Fibroblast of lung (primary cell): ENCODE measurements around the gene LDAH. TPM values are rescaled to one million over a fixed set of nuclear protein-coding genes. Genes with fewer than 3 reads are reported as not detected.
A peak's percentile ranks its signal among the peaks of the same experiment; 100 is the strongest.

Source experiments
- DNase-seq, 2 donors: peaks; one replicate each; pipeline versions ENCODE4 v3.0.0 to v3.0.0-alpha.2; 2010; ENCODE audit warnings: low read depth in 2 of 2
- H2AFZ ChIP-seq: 2 replicates; pipeline ENCODE4 v1.5.1; 2012; ENCODE audit warnings: low read length, control low read depth, inconsistent platforms
- H3K27ac ChIP-seq: 2 replicates; pipeline ENCODE4 v1.5.1; 2011; ENCODE audit warnings: low read length, control low read depth; ENCODE audit not compliant: insufficient read depth
- H3K27me3 ChIP-seq: 2 replicates; pipeline ENCODE4 v1.5.1; 2011; ENCODE audit warnings: mild to moderate bottlenecking, low read length; ENCODE audit not compliant: control insufficient read depth, insufficient read depth
- H3K36me3 ChIP-seq: 2 replicates; pipeline ENCODE4 v1.5.1; 2011; ENCODE audit warnings: low read length; ENCODE audit not compliant: control insufficient read depth, insufficient read depth
- H3K4me1 ChIP-seq: 2 replicates; pipeline ENCODE4 v1.5.1; 2011; ENCODE audit warnings: low read length; ENCODE audit not compliant: control insufficient read depth, insufficient read depth; ENCODE audit errors: extremely low read depth
- H3K4me2 ChIP-seq: 2 replicates; pipeline ENCODE4 v1.5.1; 2011; ENCODE audit warnings: low read length, control low read depth; ENCODE audit not compliant: insufficient read depth; ENCODE audit errors: extremely low read depth
- H3K4me3 ChIP-seq, 4 experiments: fragments of 200-600 bp in 1 of 4; sonication (generic) in 1 of 4; replicated peaks in 1 of 4; 2 replicates each; pipeline ENCODE4 v1.5.1; 2011 to 2016; ENCODE audit warnings: low read length in 4 of 4, low read depth in 3 of 4, mild to moderate bottlenecking in 3 of 4, control low read depth in 2 of 4, inconsistent platforms in 1 of 4, mixed read lengths in 1 of 4; ENCODE audit not compliant: insufficient read depth in 1 of 4; ENCODE audit errors: control extremely low read depth in 1 of 4
- H3K79me2 ChIP-seq: 2 replicates; pipeline ENCODE4 v1.5.1; 2012; ENCODE audit warnings: mild to moderate bottlenecking, low read length, inconsistent platforms; ENCODE audit not compliant: control insufficient read depth, insufficient read depth
- H3K9ac ChIP-seq: 2 replicates; pipeline ENCODE4 v1.5.1; 2011; ENCODE audit warnings: mild to moderate bottlenecking, low read length, control low read depth; ENCODE audit not compliant: insufficient read depth
- H3K9me3 ChIP-seq: 2 replicates; pipeline ENCODE4 v1.5.1; 2012; ENCODE audit warnings: low read depth, low read length; ENCODE audit not compliant: control insufficient read depth, insufficient read depth
- H4K20me1 ChIP-seq: 2 replicates; pipeline ENCODE4 v1.5.1; 2011; ENCODE audit warnings: low read length; ENCODE audit not compliant: control insufficient read depth, insufficient read depth; ENCODE audit errors: extremely low read depth
- EZH2 ChIP-seq: IDR thresholded peaks from 2 replicates; pipeline ENCODE4 v1.5.1; 2012; ENCODE audit warnings: low read length, control low read depth, mild to moderate bottlenecking; ENCODE audit errors: missing control alignments
- polyA plus RNA-seq, 2 donors: library from polyadenylated mRNA; depleted of rRNA in 1 of 2; stranded (reverse) in 1 of 2; unstranded in 1 of 2; fragments of >200 nt; gene quantifications; 2 replicates each; pipeline ENCODE4 v1.2.1, GENCODE V29; 2011 to 2012; ENCODE audit warnings: missing spikeins in 1 of 2
- total RNA-seq: library from RNA; depleted of rRNA; stranded (reverse); fragments of >200 nt; gene quantifications from 2 replicates; pipeline ENCODE4 v1.2.1, GENCODE V29; 2014
- TF ChIP-seq, protein P1 (sequence below), 2 donors: IDR thresholded peaks in 1 of 2; conservative IDR thresholded peaks in 1 of 2; 1 replicate in 1 of 2; 2 replicates in 1 of 2; pipeline ENCODE4 v1.5.1; 2011 to 2012; ENCODE audit warnings: low read length in 2 of 2, control low read depth in 1 of 2, inconsistent platforms in 1 of 2, low read depth in 1 of 2, mild to moderate bottlenecking in 1 of 2

Gene LDAH
- total and polyA plus RNA-seq, 2 donors (not counting 1 experiment from before 2014, with no cell fraction given): 20.5 to 22.8 TPM

DNA sequence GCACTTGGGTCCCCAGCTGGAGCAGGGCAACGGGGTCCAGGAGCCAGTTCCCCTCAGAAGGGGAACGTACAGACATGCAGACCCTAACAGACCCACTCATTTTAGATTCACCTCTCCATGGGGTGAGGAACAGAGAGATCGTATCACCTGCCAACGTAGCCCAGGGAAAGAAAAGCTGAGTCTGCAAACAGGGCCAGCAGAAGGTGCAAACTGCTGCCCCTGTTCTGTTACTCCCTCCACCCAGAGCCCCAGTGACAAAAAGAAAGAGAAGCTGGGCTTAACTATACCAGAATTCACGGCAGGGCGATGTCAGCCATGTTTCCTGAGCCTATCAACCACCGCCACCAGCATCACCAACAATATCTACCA is 171.2 kb downstream of the LDAH start:
- H3K4me2 ChIP-seq: peak overlapping the region; percentile 92
- peak overlapping the region; percentile 98 for H3K9ac ChIP-seq
- H3K4me1 ChIP-seq: peaks cover 9% of the 10 kb centered on the region

DNA sequence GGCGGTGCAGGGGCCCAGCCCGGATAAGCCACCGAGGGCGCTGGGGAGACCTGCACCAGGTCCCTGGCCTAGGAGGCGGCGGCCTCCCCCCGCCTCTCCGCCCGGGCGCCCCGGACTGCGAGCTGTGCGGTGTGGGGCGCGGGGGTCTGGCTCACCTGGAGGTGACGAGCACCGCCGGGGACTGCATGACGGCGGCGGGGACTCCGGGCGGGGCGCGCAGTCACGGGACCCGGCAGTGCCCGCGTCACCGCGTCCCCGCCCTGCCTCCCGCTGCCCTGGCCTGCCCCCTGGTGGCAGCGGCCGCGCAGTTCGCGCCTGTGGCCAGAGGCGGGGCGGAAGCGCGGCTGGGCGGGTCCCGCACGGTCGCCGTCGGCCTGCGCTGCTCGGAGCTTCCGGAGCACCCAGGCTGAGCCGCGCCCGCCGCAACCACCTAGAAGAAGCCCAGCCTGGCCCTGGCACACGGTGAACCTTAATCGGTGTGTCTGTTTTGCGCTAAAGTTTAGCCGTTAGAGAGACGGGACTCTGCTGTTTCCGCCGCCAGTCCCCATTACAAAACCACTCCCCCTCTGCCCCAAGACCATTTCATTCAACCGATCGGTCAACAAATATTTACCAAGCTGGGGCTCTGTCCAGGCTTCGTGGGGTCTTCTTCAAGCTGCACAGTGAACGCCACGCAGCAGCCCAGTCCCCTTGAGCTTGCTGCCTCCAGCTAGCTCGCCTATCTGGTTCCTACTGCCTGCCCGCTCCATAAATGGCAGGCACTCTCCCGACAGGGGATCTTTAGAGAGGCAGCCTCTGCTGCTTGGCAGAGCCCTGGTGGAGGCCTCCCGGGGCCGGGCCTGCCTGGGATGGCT is 171.8 kb downstream of the LDAH start, which contains the start of gene HS1BP3:
HS1BP3 (minus strand) TSS at position 222 of the 854 bp plus-strand sequence; CDS start at position 187, 35 bp downstream.
- TF ChIP-seq EZH2: no peak
- TF ChIP-seq, protein P1, sequence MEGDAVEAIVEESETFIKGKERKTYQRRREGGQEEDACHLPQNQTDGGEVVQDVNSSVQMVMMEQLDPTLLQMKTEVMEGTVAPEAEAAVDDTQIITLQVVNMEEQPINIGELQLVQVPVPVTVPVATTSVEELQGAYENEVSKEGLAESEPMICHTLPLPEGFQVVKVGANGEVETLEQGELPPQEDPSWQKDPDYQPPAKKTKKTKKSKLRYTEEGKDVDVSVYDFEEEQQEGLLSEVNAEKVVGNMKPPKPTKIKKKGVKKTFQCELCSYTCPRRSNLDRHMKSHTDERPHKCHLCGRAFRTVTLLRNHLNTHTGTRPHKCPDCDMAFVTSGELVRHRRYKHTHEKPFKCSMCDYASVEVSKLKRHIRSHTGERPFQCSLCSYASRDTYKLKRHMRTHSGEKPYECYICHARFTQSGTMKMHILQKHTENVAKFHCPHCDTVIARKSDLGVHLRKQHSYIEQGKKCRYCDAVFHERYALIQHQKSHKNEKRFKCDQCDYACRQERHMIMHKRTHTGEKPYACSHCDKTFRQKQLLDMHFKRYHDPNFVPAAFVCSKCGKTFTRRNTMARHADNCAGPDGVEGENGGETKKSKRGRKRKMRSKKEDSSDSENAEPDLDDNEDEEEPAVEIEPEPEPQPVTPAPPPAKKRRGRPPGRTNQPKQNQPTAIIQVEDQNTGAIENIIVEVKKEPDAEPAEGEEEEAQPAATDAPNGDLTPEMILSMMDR (conservative IDR thresholded peaks at IDR 0.05 in 1 of 2, IDR thresholded peaks at IDR 0.05 in 1 of 2; ENCODE audit: low read depth in 1 of 2, low read length in 2 of 2): peak; percentile 17 to 52
- Histone ChIP-seq H3K27ac (peak within 1 kb of the TSS; percentile 94), H3K79me2 (peaks cover 24% of the 10 kb centered on the region), H3K9me3 (no peaks in the 10 kb centered on the region), H2AFZ (peak within 1 kb of the TSS; percentile 99), H3K4me2 (peak within 1 kb of the TSS; percentile 92), H3K9ac (peak within 1 kb of the TSS; percentile 98), H3K4me1 (peaks cover 9% of the 10 kb centered on the region), H3K27me3 (peaks cover 8% of the 10 kb centered on the region), H3K4me3 (peak within 1 kb of the TSS; percentile 90 to 99 (median 98)), H4K20me1 (no peaks in the 10 kb centered on the region), H3K36me3 (peaks cover 3% of the 10 kb centered on the region)
- peak; percentile 63 to 73 for DNase-seq

More for the DNA sequence above, 171.2 kb downstream of the LDAH start:
- Histone ChIP-seq H3K36me3 (no peaks in the 10 kb centered on the region), H3K79me2 (peaks cover 24% of the 10 kb centered on the region), H3K9me3 (no peaks in the 10 kb centered on the region), H4K20me1 (no peaks in the 10 kb centered on the region), H3K27ac (peak overlapping the region; percentile 67), H3K4me3 (peak overlapping the region in 3 of 4 experiments; percentile 67 to 99 (median 97)), H2AFZ (peak overlapping the region; percentile 99), H3K27me3 (peaks cover 10% of the 10 kb centered on the region)
- DNase-seq: no peak
- no peak for TF ChIP-seq EZH2
- TF ChIP-seq, protein P1 (conservative IDR thresholded peaks at IDR 0.05 in 1 of 2, IDR thresholded peaks at IDR 0.05 in 1 of 2; ENCODE audit: low read depth in 1 of 2, low read length in 2 of 2): no peak

DNA sequence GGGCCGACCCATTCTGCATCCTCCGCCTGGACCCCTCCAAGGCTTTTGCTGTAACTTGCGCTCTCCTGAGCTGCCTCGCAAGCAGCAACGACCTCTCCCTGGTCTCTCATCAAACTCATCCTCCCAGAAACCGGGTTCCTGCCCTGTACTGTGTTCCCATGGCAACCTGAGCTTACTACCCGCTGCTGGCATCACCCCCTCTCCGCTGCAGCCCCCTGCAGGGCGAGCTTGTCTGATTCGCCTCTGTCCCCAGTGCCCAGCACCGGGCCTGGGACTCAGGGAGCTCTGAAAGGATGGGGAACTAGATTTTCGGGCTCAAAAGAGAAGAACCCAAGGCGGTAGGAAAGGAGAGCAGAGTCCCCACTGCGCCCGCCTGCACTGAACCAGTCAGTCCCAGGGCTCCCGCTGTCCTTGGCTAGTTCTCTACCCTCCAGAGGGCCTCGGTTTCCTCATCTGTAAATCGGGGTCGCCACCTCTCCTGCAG is 172.5 kb downstream of the LDAH start:
- Histone ChIP-seq H3K27me3 (peaks cover 3% of the 10 kb centered on the region), H3K9ac (peak overlapping the region; percentile 98), H3K9me3 (no peaks in the 10 kb centered on the region), H4K20me1 (no peaks in the 10 kb centered on the region), H2AFZ (peak overlapping the region; percentile 78), H3K27ac (peak overlapping the region; percentile 94), H3K4me1 (peaks cover 9% of the 10 kb centered on the region), H3K79me2 (peaks cover 24% of the 10 kb centered on the region), H3K4me2 (peak overlapping the region; percentile 92), H3K36me3 (peaks cover 3% of the 10 kb centered on the region), H3K4me3 (peak overlapping the region; percentile 90 to 99 (median 98))
- TF ChIP-seq, protein P1 (conservative IDR thresholded peaks at IDR 0.05 in 1 of 2, IDR thresholded peaks at IDR 0.05 in 1 of 2; ENCODE audit: low read depth in 1 of 2, low read length in 2 of 2): peak; percentile 2 to 17
- no peak for TF ChIP-seq EZH2
- DNase-seq: peak; percentile 38 to 51
